HTR-8/SVneo (cell line): ENCODE results near the gene AGPAT1.
"Not testable (repeated sequence)": the region's sequence is repeated elsewhere in the genome, so short reads cannot be mapped to it uniquely, and the experiment has no call there.

Source experiments
- DNase-seq: peaks from one replicate; pipeline ENCODE4 v3.0.0; 2011; ENCODE audit warnings: low spot score, mixed read lengths; ENCODE audit not compliant: insufficient read length
- FAIRE-seq: peaks from 2 replicates; lab custom pipeline; 2011; peaks lifted over from hg19 to GRCh38; lab: Jason Lieb, UNC

Gene AGPAT1

DNA sequence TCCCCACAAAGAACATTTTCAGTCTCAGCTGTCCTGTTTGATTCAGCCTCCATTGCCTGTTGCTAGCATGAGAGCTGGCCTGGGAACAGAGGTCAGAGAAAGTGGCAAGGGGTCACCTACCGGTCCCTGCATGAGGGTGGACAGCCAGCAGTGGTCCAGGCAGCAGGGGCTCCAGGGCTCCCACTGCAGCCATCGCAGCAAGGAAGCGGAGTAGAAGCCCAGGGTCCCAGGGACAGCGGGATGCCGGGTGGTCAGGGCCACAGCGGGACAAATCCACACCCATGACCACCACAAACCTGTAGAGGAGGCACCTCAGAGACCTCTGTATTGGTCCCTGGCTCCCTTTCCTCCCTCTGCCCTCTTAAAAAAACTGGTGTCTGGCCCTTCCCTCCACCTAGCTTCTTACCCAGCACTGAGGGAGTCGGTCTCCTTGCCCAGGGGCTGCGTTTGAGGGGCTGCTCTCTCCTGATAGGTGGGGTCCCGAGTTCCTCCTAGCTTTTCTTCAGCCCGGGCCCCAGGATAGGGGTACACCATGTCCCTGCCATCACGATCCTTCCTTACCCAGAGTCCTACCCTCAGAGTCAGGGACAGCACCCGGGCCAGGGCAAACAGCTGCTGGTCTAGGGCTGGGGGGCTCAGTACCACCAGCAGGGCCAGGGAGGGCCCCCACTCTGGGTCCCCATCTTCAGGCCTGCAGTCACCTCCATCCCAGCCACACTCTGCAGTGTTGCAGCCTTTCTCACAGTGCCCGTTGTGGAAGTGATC, 25.0 kb upstream of the AGPAT1 start:
- DNase-seq: no peak
- no peak for FAIRE-seq

DNA sequence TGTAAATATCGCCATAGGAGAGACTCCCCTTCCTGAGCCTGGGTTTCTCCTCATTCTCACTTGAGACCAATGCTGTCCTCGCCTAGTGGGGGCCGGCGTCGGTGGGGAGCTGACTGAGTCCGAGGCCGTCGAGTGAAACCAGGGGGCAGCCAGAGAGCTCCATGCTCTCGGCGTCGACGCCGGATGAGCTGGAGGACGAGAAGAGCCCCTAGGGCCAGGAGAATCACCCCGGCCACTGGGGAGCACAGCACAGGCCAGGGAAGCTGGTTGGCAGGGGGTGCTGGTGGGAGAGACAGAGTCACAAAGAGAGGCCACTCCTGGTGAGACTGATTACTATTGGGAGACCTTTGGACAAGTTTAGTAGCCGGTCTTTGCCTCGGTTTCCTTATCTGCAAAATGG, 23.0 kb upstream of the AGPAT1 start:
- no peak for FAIRE-seq
- no peak for DNase-seq

DNA sequence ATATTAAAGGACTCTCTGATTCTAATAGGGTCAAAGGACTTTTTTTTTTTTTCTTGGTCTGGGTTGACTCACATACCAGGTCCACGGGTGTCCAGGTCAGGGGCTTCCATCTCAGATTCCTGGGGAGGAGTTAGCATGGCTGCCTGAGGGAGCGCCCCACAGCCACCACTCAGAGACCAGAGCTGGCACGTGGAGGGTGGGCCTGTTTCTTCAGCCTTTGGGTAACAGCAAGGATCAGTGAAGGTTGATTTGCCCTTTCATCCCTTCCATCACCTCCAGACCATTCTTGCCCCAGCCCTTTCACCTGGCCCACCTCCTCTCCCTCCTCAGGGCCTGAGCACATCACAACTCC, 22.4 kb upstream of the AGPAT1 start:
- DNase-seq (no peak), FAIRE-seq (no peak)

DNA sequence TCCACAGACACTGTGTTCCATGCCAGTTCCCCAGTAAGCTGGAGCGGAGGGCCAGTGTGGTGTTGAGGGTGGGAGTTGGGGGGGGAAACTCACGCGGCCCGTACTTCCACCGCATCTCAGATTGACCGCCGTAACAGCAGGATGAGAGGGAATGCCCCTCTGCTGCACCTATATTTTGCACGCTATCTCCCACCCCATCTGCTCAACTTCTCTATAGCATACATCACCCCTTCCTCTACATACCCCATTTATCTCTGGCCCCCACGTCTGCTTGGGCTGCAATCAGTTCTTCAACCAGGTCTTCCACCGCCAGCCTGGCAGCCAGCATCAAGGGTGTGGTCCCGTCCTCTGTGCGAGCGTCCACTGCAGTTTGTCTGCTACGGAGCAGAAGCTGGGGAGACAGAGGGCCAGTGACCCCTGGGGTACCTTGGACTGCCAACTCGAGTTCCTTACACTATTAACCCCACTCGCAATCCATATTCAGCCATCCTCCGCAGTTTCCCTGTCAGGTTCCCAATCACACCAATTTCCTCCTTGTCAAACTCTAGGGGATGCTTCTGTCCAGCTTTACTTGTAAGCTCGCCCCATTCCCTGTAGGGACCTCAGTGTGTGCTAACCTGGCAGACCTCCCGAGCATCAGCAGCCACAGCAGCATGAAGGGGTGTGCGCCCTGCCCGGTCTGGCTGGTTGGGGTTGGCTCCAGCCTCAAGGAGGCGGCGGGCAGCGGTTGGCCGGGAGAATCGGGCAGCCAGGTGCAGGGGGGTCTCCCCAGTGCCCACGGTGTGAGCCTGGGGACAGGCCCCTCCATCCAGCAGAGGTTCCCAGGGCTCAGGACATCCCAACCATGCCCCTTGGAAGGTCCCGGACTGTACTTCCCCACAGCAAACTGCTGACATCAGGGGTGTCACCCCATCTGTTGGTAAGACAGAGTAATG, 21.1 kb upstream of the AGPAT1 start:
- DNase-seq (no peak), FAIRE-seq (no peak)

DNA sequence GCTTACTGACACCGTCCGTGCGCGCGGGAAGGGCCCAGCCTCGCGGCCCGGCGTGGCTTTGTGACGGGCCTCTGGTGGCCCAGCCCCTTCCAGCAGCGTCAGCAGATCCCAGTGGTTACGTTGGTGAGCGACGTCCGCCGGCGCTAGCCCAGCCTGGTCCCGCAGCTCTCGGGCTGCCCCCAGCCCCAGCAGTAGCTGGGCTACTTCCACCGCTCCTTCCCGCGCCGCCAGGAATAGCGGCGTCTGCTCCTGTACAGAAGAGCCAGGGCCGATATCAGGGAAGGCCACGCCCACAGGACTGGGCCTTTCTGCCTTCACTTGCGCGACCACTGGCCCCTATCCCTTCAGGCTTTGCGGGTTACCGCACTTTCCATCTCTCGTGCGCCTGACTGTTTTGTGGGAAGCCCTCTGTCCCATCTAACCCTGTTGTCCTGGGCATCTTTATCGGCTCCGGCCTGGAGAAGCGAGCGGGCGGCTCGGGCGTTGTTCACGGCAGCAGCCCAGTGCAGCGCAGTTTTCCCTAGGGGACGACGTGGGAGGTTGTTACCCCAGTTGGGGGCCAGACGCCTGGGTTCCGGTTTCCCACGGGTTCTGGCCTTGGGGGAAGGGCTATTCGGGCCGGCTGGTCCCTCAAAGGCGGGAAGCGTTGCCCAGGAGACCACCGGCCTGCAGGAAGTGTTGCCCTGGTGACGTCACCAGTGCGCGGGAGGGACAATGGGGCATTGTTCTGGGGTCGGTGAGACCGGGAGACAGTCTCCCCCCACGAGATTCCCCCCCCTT, 20.2 kb upstream of the AGPAT1 start:
- DNase-seq: peak; percentile 83
- peak; percentile 85 for FAIRE-seq

DNA sequence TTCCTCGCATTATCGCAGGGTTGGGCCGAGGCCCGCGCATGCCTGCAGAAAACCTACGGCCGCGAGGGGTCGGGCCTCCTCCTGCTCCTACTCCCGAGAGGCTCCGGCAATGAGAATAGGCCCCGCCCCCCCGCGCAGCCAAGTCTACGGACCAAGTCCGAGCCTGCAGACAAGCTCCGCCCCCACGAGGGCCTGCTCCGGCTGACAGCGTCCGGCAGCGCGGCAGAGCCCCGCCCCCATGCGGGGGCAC, 19.7 kb upstream of the AGPAT1 start:
- DNase-seq (no peak), FAIRE-seq (peak; percentile 97)

DNA sequence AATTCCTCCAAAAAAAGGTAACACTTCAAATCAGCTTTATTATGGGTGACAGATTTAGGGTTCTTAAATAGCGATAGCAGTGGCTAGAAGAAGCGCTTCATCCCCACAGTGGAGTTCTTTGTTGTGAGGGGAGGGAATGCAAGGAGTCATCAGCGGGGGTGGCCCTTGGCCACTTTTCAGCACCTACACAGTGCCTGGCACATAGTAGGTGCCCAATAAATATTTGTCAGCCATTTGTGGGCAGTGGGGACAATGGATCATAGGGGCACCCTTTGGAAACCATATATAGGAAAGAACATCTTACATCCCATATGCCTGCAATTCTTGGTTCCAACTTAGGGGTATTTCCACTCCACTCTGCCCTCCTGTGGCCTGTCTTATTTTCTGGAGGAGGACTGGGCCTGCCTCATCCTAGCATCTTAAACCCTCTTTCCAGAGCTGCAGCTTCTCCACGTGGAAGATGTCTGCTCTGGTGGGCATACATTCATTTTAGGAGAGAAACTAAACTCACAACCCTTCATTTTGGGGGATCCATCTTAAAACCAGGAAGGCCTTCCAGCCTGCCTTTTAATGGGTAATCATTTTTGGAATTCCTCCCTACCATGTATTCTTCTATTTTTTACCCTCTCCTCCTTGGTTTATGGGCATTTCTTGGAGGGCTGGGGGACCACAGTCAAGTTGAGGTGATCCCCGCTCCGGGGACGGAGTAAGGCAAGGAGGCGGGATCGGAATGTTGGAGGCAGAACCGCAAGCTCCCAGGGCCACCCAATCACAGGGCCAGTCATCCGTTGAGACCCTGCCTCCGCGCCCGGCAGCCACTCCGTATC, 19.2 kb upstream of the AGPAT1 start:
- DNase-seq (peak; percentile 97), FAIRE-seq (no peak)

DNA sequence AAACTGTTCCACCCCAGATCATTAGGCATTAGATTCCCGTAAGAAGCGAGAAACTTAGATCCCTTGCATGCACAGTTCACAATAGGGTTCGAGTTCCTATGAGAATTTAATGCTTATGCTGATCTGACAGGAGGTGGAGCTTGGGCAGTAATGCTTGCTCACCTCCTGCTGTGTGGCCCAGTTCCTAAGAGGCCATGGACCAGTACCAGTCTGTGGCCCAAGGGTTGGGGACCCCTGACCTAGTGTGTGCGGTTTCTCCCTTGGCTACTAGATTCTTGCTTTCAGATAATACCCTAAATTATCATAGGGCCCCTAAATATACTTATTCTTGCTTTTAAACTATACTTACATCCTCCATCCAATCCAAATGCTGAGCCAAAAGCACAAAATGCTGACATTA, 18.5 kb upstream of the AGPAT1 start:
- DNase-seq: no peak
- no peak for FAIRE-seq

DNA sequence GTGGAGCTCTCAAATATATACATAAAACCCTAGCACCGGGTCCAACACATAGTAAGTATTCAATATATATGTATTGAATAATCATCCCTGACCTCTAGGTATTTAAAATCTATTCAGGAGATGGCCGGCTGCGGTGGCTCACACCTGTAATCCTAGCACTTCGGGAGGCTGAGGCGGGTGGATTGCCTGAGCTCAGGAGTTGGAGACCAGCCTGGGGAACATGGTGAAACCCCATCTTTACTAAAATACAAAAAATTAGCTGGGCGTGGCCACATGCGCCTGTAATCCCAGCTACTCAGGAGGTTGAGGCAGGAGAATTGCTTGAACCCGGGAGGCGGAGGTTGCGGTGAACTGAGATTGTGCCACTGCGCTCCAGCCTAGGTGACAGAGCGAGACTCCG, 17.2 kb upstream of the AGPAT1 start:
- FAIRE-seq, DNase-seq: not testable (repeated sequence)

DNA sequence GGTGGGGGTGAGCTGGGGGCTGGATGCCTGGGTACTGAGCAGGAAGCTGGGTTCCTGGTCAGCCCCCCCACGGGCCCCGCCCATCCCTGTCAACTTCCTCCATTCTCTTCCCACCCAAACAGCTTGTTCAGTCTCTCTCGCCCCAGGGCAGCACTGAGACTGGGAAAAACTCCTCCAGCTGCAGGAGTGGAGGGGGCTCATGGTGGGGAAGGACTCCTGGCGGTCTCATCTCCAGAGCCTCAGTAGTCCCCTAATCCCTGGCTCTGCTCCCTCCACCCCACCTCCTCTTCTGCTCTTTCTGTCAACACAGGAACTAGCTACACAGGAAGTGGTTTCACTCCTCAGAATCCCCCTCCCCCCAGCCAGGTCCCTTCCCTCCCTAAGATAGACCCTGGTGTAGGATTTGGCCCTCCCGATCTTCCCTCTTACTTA, 16.7 kb upstream of the AGPAT1 start, which contains the start of gene GPSM3:
Gene GPSM3, minus strand, starts transcription at position 36 of the 432 bp plus-strand sequence. CDS start 130 bp downstream, outside the sequence.
- DNase-seq: no peak
- no peak for FAIRE-seq

DNA sequence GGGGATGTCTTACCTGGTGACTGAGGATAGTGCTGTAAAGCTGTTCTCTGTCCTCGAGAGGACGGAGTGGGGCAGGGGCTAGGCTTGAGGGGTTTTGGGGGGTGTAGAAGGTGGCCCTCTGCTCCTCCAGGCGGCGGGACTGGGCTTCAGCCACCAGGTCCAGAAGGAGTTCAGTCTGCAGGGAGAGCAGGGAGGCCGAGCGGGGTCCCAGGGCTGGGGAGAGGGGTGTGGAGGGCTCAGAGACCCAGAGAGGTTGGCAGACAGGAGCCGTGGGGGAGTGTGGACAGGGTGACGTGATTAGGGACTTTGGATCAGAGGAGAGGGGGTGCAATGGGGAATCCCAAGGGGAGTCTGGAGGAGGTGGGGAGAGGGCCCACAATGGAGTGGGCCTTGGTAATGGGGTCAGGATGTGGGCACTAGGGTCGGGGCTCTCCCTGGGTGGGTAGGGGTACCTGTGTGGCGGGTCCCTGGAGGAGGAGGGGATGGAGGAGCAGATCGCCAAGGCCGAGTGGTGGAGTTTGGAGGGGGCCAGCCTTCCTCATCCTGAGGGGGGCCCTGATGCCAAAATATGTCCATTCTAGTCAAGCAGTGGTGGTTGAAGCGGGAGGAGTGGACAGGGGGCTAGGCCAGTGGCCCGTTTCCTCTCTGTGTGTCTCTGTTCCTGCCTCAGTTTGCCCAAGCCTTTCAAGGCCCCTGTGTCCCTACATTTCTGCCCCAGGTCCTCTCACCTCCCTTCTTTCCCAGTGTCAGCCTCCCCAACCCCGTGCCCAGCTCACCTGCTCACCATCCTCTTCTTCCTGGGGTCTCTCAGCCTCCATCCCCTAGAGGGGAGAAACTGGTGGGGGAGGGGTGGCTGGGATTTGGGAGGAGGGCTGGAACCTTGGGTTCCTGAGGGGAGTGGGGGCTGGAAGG, 16.1 kb upstream of the AGPAT1 start:
- FAIRE-seq (no peak), DNase-seq (no peak)

DNA sequence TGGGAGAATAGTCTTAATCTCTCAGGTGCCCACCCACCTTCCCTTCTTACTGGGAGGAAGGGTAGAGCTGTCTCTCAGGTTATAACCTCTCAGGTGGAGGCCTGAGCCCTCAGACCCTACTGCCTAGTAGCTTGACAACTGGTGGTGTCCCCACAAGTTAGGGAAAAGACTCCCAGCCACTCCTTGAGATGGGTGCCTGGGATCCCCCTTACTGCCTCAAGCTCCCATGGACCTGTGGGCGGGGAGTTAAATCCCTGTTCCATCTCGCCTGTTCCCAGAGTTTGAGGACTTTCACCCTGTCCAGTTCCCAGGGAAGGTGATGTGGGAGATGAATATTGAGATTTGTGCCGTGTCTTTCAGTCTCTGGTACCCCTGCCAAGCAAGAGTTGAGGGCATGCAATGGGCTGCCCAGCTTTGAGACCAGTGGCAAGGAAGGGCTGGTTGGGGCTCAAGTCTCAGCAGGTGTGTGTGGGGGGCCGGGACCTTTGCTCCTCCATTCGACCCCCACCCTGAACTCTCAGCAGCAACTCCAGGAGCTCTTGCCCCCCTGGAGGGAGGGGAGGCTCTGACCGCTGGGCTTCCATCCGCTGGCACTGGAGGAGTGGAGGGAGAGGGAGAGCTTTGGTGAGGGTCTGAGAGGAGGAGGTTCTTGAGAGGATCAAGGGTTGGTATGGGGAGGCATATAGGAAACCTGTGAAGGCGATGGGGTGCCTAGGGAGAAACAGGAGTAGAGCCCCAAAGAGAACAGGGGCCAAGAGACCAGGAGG, 15.2 kb upstream of the AGPAT1 start:
- no peak for FAIRE-seq
- DNase-seq: no peak

DNA sequence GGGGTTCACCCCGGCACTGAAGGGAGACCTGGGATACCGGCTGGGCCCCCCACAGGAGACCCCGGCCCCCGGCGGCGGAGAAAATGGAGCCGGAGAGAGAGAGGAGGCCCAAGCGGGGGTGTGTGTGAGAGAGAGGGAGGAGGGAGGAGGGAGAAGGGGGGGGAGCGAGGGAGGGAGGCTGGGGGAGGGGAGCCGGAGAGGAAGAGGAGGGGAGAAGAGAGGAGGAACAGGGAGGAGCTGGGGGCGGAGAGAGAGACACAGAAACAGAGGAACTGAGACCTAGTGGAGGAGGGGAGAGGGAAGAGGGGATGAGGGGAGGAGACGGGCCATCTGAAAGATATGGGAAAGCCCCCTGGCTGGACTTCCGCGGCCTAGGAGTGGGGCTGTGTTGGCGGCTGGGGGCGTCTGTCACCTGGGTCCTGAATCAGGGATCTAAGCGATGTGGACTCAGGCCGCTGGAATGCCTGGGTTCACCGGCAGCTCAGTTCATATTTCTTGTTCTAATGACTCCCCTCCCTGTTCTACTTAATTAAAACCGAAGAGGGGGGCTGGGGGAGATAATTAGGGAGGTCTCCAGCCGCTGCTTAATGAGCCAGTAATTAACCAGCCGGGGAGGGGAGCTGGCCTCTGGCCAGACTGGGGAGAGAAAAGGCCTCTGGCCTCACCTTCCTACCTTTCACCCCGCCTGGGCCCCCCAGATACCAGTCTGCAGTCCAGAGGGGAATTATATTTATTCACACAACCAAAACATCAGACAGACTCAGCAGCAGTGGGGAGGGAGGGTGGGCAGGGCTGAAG, 14.4 kb upstream of the AGPAT1 start, which contains the start of gene PBX2:
Gene PBX2, minus strand, starts transcription at position 149 of the 798 bp plus-strand sequence. CDS start 287 bp downstream, outside the sequence.
- no peak for FAIRE-seq
- DNase-seq: peak; percentile 70

DNA sequence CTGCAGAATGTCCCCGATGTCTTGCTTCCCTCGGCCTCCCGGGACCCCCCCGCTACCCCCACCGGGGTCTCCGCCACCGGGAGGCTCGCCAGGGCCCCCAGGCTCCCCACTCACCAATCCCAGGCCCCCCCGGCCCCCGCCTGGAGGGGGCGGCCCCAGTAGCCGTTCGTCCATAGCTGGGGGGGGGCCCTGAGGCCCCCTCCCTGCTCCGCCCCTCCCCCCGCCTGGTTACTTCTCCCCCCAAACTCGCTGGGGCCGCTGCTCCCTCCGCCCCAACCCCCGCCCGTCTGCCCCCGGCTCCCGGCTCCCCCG, 13.8 kb upstream of the AGPAT1 start:
- DNase-seq: no peak
- no peak for FAIRE-seq

DNA sequence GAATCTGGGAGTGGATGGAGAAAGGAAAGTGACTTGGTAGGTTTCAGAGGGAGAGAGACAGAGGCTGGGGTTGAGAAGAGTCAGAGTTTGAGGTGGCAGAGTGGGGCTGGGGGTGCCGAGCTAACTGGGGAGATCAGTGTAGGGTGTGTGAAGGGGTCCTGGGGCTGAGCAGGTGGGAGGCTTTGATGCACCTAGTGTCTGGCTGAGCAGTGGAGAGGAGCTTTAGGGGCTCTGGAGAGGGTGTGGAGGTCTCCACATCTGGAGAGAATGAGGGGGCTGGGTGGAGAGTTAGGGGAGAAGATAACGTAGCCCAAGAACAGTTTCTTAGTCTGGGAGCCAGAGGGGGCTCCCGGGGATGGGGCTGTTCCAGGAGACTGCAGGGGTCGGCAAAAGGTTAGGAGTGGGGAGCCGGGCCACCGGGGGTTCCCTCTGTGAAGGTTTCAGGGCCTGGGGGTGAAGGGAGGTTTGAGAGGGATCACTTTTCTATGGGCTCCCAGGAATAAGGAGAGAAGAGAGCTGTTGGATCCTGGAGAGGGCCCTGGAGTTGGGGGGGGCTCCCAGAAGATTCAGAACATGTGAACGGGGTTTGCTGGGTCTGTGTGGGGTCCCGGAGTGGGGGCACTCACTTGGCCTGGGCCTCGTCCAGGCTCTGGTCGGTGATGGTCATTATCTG, 13.3 kb upstream of the AGPAT1 start:
- DNase-seq (no peak), FAIRE-seq (no peak)

DNA sequence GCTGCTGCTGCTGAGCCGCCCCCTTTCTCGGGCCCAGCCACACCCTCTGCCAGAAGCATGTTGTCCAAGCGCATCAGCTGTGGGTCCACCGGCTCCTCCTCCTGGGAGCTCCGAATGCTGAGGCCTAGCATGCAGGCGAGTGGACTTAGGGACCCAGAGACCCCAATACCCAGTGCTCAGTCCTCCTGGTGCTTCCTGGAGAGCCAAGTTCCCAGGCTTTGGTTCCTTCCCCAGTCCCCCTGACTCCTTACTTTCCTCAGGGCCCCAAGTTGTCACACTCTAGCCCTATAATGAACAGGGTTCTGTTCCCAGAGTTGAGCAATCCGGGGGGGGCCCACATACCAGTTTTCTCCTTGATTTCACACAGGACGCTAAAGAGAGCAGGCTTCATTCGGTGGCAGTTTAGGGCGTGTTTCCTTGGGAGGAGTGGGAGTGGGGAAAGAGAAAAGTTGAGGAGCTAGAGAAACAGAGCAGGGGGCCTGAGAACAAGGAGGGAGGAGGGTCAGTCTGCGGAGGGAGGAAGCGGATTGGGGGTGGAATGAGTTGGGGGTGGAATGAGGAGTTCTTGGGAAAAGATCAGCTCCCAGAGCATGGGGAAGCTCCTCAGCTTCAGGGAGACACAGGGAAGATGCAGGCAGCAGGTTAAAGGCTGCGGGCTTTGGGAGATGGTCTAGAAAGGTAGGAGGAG, 12.6 kb upstream of the AGPAT1 start:
- FAIRE-seq (no peak), DNase-seq (no peak)
